ENCODE results near the gene ACTRT2.

ACTRT2 gene

GRCh38 chr1:3003039-3003940, 18.0 kb upstream of the ACTRT2 start:
- DNase-seq: no peak

GRCh38 chr1:3003941-3004270, 17.4 kb upstream of the ACTRT2 start:
- no peak for DNase-seq

- no peak for DNase-seq
Measured at GRCh38 chr1:3004285-3005205, 16.7 kb upstream of the ACTRT2 start.

GRCh38 chr1:3005771-3006170, 15.5 kb upstream of the ACTRT2 start:
- DNase-seq: no peak

- no peak for DNase-seq
Measured at GRCh38 chr1:3007298-3008147, 13.7 kb upstream of the ACTRT2 start.

GRCh38 chr1:3009021-3009420, 12.2 kb upstream of the ACTRT2 start:
- no peak for DNase-seq

- no peak for DNase-seq
Measured at GRCh38 chr1:3009556-3009955, 11.7 kb upstream of the ACTRT2 start.

GRCh38 chr1:3011127-3011526, 10.1 kb upstream of the ACTRT2 start:
- no peak for DNase-seq

GRCh38 chr1:3011631-3012455, 9.4 kb upstream of the ACTRT2 start:
- DNase-seq: peak; percentile 71

- peak; percentile 63 for DNase-seq
Measured at GRCh38 chr1:3012456-3013291, 8.6 kb upstream of the ACTRT2 start.

GRCh38 chr1:3013371-3014049, 7.8 kb upstream of the ACTRT2 start:
- DNase-seq: no peak

GRCh38 chr1:3014050-3014440, 7.2 kb upstream of the ACTRT2 start:
- no peak for DNase-seq

GRCh38 chr1:3014443-3015268, 6.6 kb upstream of the ACTRT2 start:
- DNase-seq: no peak

GRCh38 chr1:3015269-3015635, 6.0 kb upstream of the ACTRT2 start:
- no peak for DNase-seq

- no peak for DNase-seq
Measured at GRCh38 chr1:3015744-3016143, 5.5 kb upstream of the ACTRT2 start.

GRCh38 chr1:3016641-3017439, 4.4 kb upstream of the ACTRT2 start:
- no peak for DNase-seq

GRCh38 chr1:3017440-3018050, 3.7 kb upstream of the ACTRT2 start:
- no peak for DNase-seq

- DNase-seq: no peak
Measured at GRCh38 chr1:3018051-3018471, 3.2 kb upstream of the ACTRT2 start.

All from retina (tissue), 1 donor.